Osteocyte (in vitro differentiated cells): ENCODE measurements around the gene PTPRD. TPM values are rescaled to one million over a fixed set of nuclear protein-coding genes. Genes with fewer than 3 reads are reported as not detected.

ENCODE experiments used
- DNase-seq: peaks from one replicate; pipeline ENCODE4 v3.0.0; 2021; ENCODE audit warnings: mixed read lengths; ENCODE audit not compliant: unreplicated experiment; ENCODE audit errors: extremely low spot score
- H3K27ac Mint-ChIP-seq: one replicate; pipeline ENCODE4 v1.8.0; 2021; ENCODE audit warnings: mild to moderate bottlenecking, mixed read lengths; ENCODE audit not compliant: unreplicated experiment
- H3K27me3 Mint-ChIP-seq: one replicate; pipeline ENCODE4 v1.8.0; 2021; ENCODE audit warnings: mixed read lengths; ENCODE audit not compliant: unreplicated experiment
- H3K36me3 Mint-ChIP-seq: one replicate; pipeline ENCODE4 v1.8.0; 2021; ENCODE audit warnings: mixed read lengths; ENCODE audit not compliant: unreplicated experiment
- H3K4me1 Mint-ChIP-seq: one replicate; pipeline ENCODE4 v1.8.0; 2021; ENCODE audit warnings: mixed read lengths; ENCODE audit not compliant: unreplicated experiment
- H3K4me3 Mint-ChIP-seq: one replicate; pipeline ENCODE4 v1.8.0; 2021; ENCODE audit warnings: mild to moderate bottlenecking, moderate library complexity, mixed read lengths; ENCODE audit not compliant: unreplicated experiment
- H3K9me3 Mint-ChIP-seq: one replicate; pipeline ENCODE4 v1.8.0; 2021; ENCODE audit warnings: mixed read lengths; ENCODE audit not compliant: unreplicated experiment
- total RNA-seq: library from RNA; stranded (reverse); gene quantifications from 2 replicates; pipeline ENCODE4 v1.2.1, GENCODE V29; 2021
- TF ChIP-seq, protein P1 (sequence below): fragments of 200-600 bp; sonication (generic); IDR thresholded peaks from 2 replicates; pipeline ENCODE4 v1.5.0; 2021; ENCODE audit warnings: antibody characterized with exemption, mild to moderate bottlenecking, moderate library complexity

The PTPRD gene
- total RNA-seq, 1 donor from 2014 or later, result 5.4 TPM

DNA sequence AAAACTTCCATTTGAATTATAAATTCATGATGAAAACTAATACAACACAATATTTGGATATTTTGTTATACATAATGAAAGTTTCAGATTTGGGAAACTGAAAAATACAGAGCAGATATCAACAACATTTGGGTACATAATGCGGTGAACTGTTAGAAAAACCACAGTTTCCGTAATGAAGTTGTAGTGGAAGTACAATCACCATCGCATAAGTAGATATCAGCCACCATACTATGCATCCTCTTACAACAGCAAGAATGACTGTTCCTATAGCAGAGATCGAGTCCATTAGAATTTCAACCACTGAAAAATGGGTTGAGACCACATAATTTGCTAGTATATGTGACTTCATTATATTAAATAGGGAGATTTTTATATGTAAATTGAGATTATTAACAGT lies 2043.0 kb downstream of the PTPRD start:
- Mint-ChIP-seq H3K36me3 (no peaks in the 10 kb centered on the region), H3K27ac (no peak overlapping the region), H3K9me3 (no peaks in the 10 kb centered on the region), H3K4me1 (peaks cover 2% of the 10 kb centered on the region), H3K4me3 (no peak overlapping the region), H3K27me3 (peaks cover 9% of the 10 kb centered on the region)
- no peak for DNase-seq
- TF ChIP-seq, protein P1, sequence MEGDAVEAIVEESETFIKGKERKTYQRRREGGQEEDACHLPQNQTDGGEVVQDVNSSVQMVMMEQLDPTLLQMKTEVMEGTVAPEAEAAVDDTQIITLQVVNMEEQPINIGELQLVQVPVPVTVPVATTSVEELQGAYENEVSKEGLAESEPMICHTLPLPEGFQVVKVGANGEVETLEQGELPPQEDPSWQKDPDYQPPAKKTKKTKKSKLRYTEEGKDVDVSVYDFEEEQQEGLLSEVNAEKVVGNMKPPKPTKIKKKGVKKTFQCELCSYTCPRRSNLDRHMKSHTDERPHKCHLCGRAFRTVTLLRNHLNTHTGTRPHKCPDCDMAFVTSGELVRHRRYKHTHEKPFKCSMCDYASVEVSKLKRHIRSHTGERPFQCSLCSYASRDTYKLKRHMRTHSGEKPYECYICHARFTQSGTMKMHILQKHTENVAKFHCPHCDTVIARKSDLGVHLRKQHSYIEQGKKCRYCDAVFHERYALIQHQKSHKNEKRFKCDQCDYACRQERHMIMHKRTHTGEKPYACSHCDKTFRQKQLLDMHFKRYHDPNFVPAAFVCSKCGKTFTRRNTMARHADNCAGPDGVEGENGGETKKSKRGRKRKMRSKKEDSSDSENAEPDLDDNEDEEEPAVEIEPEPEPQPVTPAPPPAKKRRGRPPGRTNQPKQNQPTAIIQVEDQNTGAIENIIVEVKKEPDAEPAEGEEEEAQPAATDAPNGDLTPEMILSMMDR, result no peak

DNA sequence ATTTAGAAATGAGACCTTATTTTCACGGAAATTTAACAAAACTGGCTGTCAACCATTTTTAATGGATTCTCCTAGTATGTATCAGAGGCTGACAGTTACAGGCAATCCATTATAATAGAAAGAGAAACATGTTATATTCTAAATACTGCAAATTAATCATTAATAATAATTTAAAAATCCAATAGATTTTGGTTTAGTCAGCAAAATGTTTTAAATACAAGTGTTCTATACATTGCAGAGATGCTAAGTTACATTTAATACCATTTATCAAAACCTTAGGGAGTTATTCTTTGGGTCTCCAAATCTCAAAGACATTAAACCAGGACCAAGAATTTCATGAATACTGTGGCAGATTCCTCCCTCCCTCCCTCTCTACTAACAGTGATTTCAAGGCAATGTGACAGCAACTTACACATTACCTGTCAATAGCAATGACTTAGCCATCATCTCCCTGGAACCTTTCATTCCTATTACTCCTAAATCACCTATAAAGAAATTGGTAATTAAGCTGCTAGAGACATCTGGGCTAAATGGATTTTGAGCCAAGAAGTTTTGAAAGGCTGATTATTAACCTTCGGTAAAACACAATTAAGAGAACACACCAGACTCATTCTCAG lies 2044.7 kb downstream of the PTPRD start:
- no peak for DNase-seq
- Mint-ChIP-seq H3K9me3 (no peaks in the 10 kb centered on the region), H3K36me3 (no peaks in the 10 kb centered on the region), H3K4me1 (no peaks in the 10 kb centered on the region), H3K27me3 (peaks cover 9% of the 10 kb centered on the region), H3K27ac (no peak overlapping the region), H3K4me3 (no peak overlapping the region)
- TF ChIP-seq, protein P1, result no peak

DNA sequence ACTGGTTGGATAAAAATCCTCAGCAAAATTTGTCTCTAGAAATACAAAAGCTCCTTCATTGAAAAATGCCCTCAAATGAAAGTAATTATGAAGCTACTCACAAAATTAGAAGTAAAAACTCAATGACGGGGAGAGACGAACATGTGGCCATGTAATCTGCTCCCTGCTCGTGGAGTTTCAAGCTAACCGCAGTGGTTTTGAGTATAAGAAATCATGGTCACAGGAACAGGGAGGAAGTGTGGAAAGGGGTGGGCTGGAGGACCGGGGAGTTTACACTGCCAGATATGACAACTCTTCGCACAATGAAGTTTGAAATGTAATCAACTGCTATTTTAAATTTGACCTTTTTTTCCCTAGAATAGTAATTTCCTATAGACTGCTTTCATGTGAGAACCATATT lies 2047.8 kb downstream of the PTPRD start:
- Mint-ChIP-seq H3K4me3 (no peak overlapping the region), H3K27me3 (peaks cover 4% of the 10 kb centered on the region), H3K4me1 (peaks cover 3% of the 10 kb centered on the region), H3K9me3 (no peaks in the 10 kb centered on the region), H3K36me3 (no peaks in the 10 kb centered on the region), H3K27ac (no peak overlapping the region)
- DNase-seq, result no peak
- TF ChIP-seq, protein P1, result no peak

DNA sequence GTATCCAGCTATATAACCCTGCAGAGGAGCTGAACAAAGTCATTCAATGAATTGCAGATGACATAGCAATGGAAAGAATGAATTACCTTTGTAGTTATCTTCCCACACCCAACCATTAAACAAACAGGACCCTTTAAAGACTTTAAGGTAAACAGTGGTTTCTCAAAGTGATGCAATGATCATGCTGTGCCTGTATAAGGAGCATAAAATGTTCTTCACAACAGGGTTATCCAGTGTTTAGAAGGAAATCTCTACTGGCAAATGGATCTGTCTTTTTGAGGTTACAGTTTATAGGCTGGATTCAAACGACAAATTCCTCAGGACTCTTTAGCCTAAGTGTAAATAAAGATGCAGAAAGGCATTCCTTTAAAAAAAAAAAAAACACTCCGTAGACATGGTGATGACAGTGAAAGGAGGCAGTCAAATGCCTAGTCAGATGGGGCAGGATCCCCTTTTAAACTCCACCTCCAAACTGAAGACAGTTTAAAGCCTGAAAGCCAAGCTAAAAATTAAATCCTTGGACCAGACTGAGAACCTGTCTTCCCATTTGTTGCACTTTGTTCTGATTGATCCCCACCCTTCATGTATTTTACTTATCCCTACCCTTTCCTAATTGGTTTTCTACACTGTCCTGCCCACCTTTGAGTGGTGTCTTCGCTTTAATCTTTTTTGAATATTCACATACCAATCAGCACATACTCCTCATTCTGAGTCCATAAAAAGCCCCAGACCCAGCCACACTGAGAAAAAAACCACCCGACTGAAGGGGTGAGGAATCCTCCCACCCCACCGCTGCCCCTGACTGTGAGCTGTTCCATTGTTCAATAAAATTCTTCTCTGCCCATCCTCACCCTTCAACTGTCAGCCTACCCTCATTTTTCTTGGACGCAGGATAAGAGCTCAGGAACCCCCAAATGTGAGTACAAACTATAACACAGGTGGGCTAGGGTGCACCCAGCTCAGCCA lies 2052.0 kb downstream of the PTPRD start:
- H3K4me1 Mint-ChIP-seq, result peaks cover 3% of the 10 kb centered on the region
- H3K4me3 Mint-ChIP-seq, result no peak overlapping the region
- H3K36me3 Mint-ChIP-seq, result no peaks in the 10 kb centered on the region
- H3K9me3 Mint-ChIP-seq, result no peaks in the 10 kb centered on the region
- no peaks in the 10 kb centered on the region for H3K27me3 Mint-ChIP-seq
- TF ChIP-seq, protein P1, result no peak
- no peak overlapping the region for H3K27ac Mint-ChIP-seq
- no peak for DNase-seq

DNA sequence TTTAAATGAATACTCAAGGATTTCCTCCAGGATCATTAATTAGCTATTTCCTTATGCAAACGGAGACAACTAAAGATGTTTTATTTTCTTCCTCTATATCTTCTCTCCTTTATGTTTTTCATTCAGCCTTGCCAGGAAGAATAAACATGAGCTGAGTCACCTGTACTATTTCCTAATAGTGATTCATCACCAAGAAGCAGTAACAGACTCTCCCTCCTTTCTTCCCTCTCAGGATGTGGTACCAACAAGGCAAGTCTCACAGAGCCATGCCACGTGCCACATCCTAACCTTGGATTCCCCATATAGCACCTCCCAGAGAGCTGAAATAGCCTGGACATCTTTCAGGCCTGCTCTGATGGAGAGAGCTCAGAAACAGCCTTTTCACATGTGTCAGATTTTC lies 2054.6 kb downstream of the PTPRD start:
- Mint-ChIP-seq H3K9me3 (no peaks in the 10 kb centered on the region), H3K27ac (no peak overlapping the region), H3K4me1 (peaks cover 5% of the 10 kb centered on the region), H3K27me3 (no peaks in the 10 kb centered on the region), H3K36me3 (no peaks in the 10 kb centered on the region), H3K4me3 (no peak overlapping the region)
- TF ChIP-seq, protein P1, result no peak
- no peak for DNase-seq
